HepG2 (cell line): ENCODE results near the gene NAT14. TPM values are rescaled to one million over a fixed set of nuclear protein-coding genes. Genes with fewer than 3 reads are reported as not detected.

Experiments
- ARID4A ChIP-seq: sonication (generic); formaldehyde crosslinking; IDR thresholded peaks from 2 replicates; pipeline ENCODE4 v1.5.0; 2020; ENCODE audit warnings: mild to moderate bottlenecking, missing genetic modification reagents, borderline replicate concordance
- ATF2 ChIP-seq: sonication (generic); formaldehyde crosslinking; IDR thresholded peaks from 2 replicates; pipeline ENCODE4 v1.4.0; 2020; ENCODE audit warnings: missing genetic modification reagents
- FOXA1 ChIP-seq, 2 experiments: fragments of 450-650 bp in 1 of 2; sonication (generic) in 1 of 2; formaldehyde crosslinking in 1 of 2; IDR thresholded peaks; 2 replicates each; pipeline versions ENCODE4 v1.4.0 to v1.6.1; 2016 to 2020; ENCODE audit warnings: missing genetic modification reagents in 1 of 2
- GTF3A ChIP-seq: sonication (generic); formaldehyde crosslinking; conservative IDR thresholded peaks from 2 replicates; pipeline ENCODE4 v1.4.0; 2020; ENCODE audit warnings: mild to moderate bottlenecking, missing genetic modification reagents
- HOMEZ ChIP-seq: IDR thresholded peaks from 2 replicates; pipeline ENCODE4 v1.6.1; 2016; ENCODE audit warnings: low read depth
- KDM2A ChIP-seq: sonication (generic); formaldehyde crosslinking; IDR thresholded peaks from 2 replicates; pipeline ENCODE4 v1.4.0; 2020; ENCODE audit warnings: low read depth, missing genetic modification reagents, borderline replicate concordance
- MYNN ChIP-seq: sonication (generic); formaldehyde crosslinking; IDR thresholded peaks from 2 replicates; pipeline ENCODE4 v1.4.0; 2020; ENCODE audit warnings: mild to moderate bottlenecking, low read depth, missing genetic modification reagents
- NAIF1 ChIP-seq: sonication (generic); formaldehyde crosslinking; IDR thresholded peaks from 2 replicates; pipeline ENCODE4 v1.5.0; 2020; ENCODE audit warnings: mild to moderate bottlenecking, missing genetic modification reagents, borderline replicate concordance
- PHF21A ChIP-seq: sonication (generic); formaldehyde crosslinking; IDR thresholded peaks from 2 replicates; pipeline ENCODE4 v1.5.0; 2020; ENCODE audit warnings: mild to moderate bottlenecking, missing genetic modification reagents
- SMAD3 ChIP-seq: sonication (generic); formaldehyde crosslinking; IDR thresholded peaks from 2 replicates; pipeline ENCODE4 v1.4.0; 2020; ENCODE audit warnings: missing genetic modification reagents
- THRA ChIP-seq: sonication (generic); formaldehyde crosslinking; IDR thresholded peaks from 2 replicates; pipeline ENCODE4 v1.4.0; 2020; ENCODE audit warnings: missing genetic modification reagents, borderline replicate concordance
- TP53 ChIP-seq: sonication (generic); formaldehyde crosslinking; conservative IDR thresholded peaks from 2 replicates; pipeline ENCODE4 v1.4.0; 2020; ENCODE audit warnings: missing genetic modification reagents
- ZBTB21 ChIP-seq: sonication (generic); formaldehyde crosslinking; IDR thresholded peaks from 2 replicates; pipeline ENCODE4 v1.4.0; 2020; ENCODE audit warnings: missing genetic modification reagents
- ZNF761 ChIP-seq: sonication (generic); formaldehyde crosslinking; conservative IDR thresholded peaks from 2 replicates; pipeline ENCODE4 v1.4.0; 2020; ENCODE audit warnings: mild to moderate bottlenecking, missing genetic modification reagents
- ZNF879 ChIP-seq: sonication (generic); formaldehyde crosslinking; IDR thresholded peaks from 2 replicates; pipeline ENCODE4 v1.8.1; 2023; ENCODE audit warnings: missing genetic modification reagents
- polyA plus RNA-seq, 8 experiments: library from polyadenylated mRNA; depleted of rRNA in 3 of 8; stranded (reverse) in 7 of 8; unstranded in 1 of 8; fragments of >200 nt; fragmentation: Illumina TruSeq in 4 of 8; extraction: Trizol in 4 of 8; gene quantifications; 2 replicates each; pipeline versions ENCODE4 v1.2.1 to v1.2.3, GENCODE V29; 2011 to 2016; ENCODE audit warnings: low read depth in 4 of 8, missing spikeins in 1 of 8, mixed read lengths in 1 of 8; ENCODE audit not compliant: insufficient read depth in 1 of 8
- total RNA-seq, 5 experiments: library from RNA; depleted of rRNA; stranded (reverse); fragments of >200 nt; fragmentation: Illumina TruSeq; extraction: Trizol; gene quantifications; 2 replicates each; pipeline ENCODE4 v1.2.3, GENCODE V29; 2016; ENCODE audit warnings: low read depth in 1 of 5

The NAT14 gene
- total and polyA plus RNA-seq, 2 of the 13 experiments (the other 11 are each of a cell fraction or from before 2014, with no cell fraction given), result 20.7 to 22.3 TPM

- TF ChIP-seq PHF21A (peak; percentile 58), GTF3A (0 out of 2 replicates have a peak, but pooled peaks have one; percentile 41), NAIF1 (CRISPR knock-in tag) (no peak), SMAD3 (CRISPR knock-in tag) (peak; percentile 49; the same call in 1 of the 2 replicates), ZBTB21 (peak; percentile 84), ATF2 (CRISPR knock-in tag) (0 out of 2 replicates have a peak, but pooled peaks have one; percentile 23), HOMEZ (0 out of 2 replicates have a peak, but pooled peaks have one; percentile 32), TP53 (no peak), FOXA1 (IDR thresholded peaks at IDR 0.05) (no peak), FOXA1 (CRISPR knock-in tag; IDR thresholded peaks at IDR 0.05) (0 out of 2 replicates have a peak, but pooled peaks have one; percentile 6), ZNF761 (CRISPR knock-in tag) (0 out of 2 replicates have a peak, but pooled peaks have one; percentile 26), ARID4A (CRISPR knock-in tag) (peak; percentile 7; the same call in 1 of the 2 replicates), THRA (CRISPR knock-in tag) (peak; percentile 42; the same call in 1 of the 2 replicates), KDM2A (CRISPR knock-in tag) (0 out of 2 replicates have a peak, but pooled peaks have one; percentile 24), ZNF879 (no peak), MYNN (CRISPR knock-in tag) (no peak)
Observed at GRCh38 chr19:55459950-55460657, 24.9 kb upstream of the NAT14 start (continued).
